Body of pancreas (tissue), 4 donors: ENCODE measurements around the gene IQCK. TPM values are rescaled to one million over a fixed set of nuclear protein-coding genes. Genes with fewer than 3 reads are reported as not detected.
A peak's percentile ranks its signal among the peaks of the same experiment; 100 is the strongest.

Source experiments
- ATAC-seq: fragments of 150-250 bp; one replicate; pipeline ENCODE4 v1.9.1; 2016
- DNase-seq, 4 donors: peaks; one replicate each; pipeline ENCODE4 v3.0.0-alpha.2; 2019
- H3K27ac ChIP-seq, 4 donors: fragments of 200-600 bp; sonication (generic); 1 replicate in 3 of 4; 2 replicates in 1 of 4; pipeline versions ENCODE4 v1.5.1 to v1.6.1; 2016 to 2019; ENCODE audit warnings: mild to moderate bottlenecking in 1 of 4, mixed read lengths in 1 of 4, moderate library complexity in 1 of 4
- H3K27me3 ChIP-seq, 2 donors: fragments of 200-600 bp; sonication (generic); one replicate each; pipeline ENCODE4 v1.6.0; 2016; ENCODE audit warnings: mild to moderate bottlenecking in 1 of 2
- H3K36me3 ChIP-seq, 2 donors: fragments of 200-600 bp; sonication (generic); replicated peaks in 1 of 2; 2 replicates each; pipeline ENCODE4 v1.5.1; 2016; ENCODE audit warnings: low read depth in 2 of 2; ENCODE audit not compliant: insufficient read depth in 1 of 2
- H3K4me1 ChIP-seq: fragments of 200-600 bp; sonication (generic); one replicate; pipeline ENCODE4 v1.6.0; 2016
- H3K4me3 ChIP-seq, 2 donors: fragments of 200-600 bp; sonication (generic); 1 replicate in 1 of 2; 2 replicates in 1 of 2; pipeline ENCODE4 v1.5.1; 2016 to 2019
- H3K9me3 ChIP-seq, 3 donors: fragments of 200-600 bp; sonication (generic); 1 replicate in 2 of 3; 2 replicates in 1 of 3; pipeline ENCODE4 v1.5.1; 2016
- CTCF ChIP-seq, 7 experiments: fragments of 450-650 bp in 4 of 7; fragments of 200-600 bp in 3 of 7; sonication (generic) in 3 of 7; IDR thresholded peaks; one replicate each; pipeline ENCODE4 v1.5.1; 2016 to 2019; ENCODE audit warnings: antibody characterized with exemption in 7 of 7
- POLR2A ChIP-seq, 3 donors: fragments of 450-650 bp; IDR thresholded peaks; one replicate each; pipeline ENCODE4 v1.6.1; 2016; ENCODE audit warnings: antibody characterized with exemption in 3 of 3, mild to moderate bottlenecking in 2 of 3
- WGBS, 2 donors: methylation state at CpG; one replicate each; pipeline ENCODE4 v1.1.5; 2017; 5-methylcytosine and 5-hydroxymethylcytosine counted together
- intact Hi-C: fragments of 100-400 bp; cut with DNase I; formaldehyde crosslinking; loops from one replicate; pipeline ENCODE4 v1.15.1; 2023
- total RNA-seq, 2 donors: library from RNA; depleted of rRNA; stranded (reverse); fragments of >200 nt; gene quantifications; one replicate each; pipeline ENCODE4 v1.1.0, GENCODE V29; 2016

IQCK gene
- total RNA-seq, 2 donors from 2014 or later: 10.9 to 52.7 TPM

DNA sequence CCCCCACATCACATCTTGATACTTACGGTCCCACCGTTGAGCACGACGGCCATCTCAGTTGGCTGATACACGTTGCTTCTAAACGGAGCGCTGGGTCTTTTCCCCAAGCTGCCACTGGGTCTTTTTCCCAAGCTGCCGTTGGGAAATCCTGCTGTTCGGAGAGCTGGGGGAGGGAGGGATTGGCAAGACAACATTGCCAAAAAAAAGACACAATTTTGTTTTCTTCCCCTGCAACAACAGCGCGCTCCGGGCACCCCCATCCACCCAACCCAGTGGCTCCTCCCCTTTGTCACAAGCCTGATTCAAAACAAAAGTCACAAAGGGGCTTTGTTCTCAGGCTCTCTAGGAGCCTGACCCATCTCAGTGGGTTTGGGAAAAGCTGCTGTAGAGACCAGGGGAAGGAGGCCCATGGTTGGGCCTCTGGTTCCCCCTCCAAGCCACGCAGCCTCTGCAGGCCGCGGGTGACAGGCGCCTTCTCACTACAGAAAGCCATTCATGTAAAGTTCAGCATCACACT lies 143.8 kb downstream of the IQCK start:
- peaks cover 0 to 2% of the 10 kb centered on the region in 2 donors for H3K36me3 ChIP-seq
- TF ChIP-seq POLR2A (IDR thresholded peaks at IDR 0.05) (no peak), CTCF (IDR thresholded peaks at IDR 0.05) (no peak)
- H3K9me3 ChIP-seq: no peaks in the 10 kb centered on the region
- H3K4me1 ChIP-seq: no peaks in the 10 kb centered on the region
- peak overlapping the region in 3 of 4 donors; percentile 27 to 48 (median 33) for H3K27ac ChIP-seq
- no peaks in the 10 kb centered on the region for H3K27me3 ChIP-seq
- intact Hi-C loops: no loop called here
- 72 to 74% methylated on average over 13 to 16 of the region's 16 CpGs for WGBS, 2 donors
- peak; percentile 42 for ATAC-seq
- DNase-seq: no peak
- H3K4me3 ChIP-seq: no peak overlapping the region

DNA sequence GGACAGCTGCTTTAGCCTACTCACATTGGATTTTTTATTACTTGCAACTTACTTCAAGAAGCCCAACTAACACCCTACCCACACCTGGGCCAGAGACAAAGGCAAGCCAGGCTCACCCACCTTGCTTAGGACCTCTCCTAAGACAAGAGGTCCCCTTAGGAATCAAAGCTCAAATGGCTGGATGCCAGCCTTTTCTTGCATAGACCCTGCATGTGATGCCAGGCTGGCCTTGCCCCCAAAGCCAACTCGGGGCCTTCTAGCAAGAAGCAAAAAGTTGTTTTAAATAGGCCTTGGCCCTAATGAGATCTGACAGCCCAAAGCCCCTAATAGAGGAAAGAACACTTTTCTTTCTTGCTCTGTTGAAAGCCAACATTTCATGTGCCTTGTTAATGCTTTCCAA lies 145.9 kb downstream of the IQCK start:
- WGBS, 2 donors: 85 to 88% methylated on average over 1 of the region's 1 CpG
- intact Hi-C loops: no loop called here

DNA sequence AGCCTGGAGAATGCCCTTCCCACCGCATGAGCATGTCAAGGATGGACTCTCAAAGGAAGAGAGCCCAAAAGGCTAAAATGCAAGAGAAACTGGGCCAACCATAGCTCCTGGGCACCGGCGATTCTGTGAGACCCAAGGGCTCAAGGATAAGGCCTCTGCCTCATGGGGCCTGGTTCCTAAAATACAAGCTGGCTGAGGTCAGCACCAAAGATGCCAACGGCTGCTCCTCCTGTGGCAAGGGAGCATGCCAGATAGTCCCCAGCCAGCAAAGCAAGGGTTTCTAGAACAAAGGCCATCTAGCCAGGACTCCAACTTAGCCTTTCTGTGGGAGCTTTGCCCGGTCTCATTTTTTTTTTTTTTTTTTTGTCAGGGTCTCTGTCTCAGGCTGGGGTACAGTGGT lies 146.5 kb downstream of the IQCK start:
- Histone ChIP-seq H3K27ac (no peak overlapping the region), H3K9me3 (no peaks in the 10 kb centered on the region), H3K4me3 (no peak overlapping the region), H3K36me3 (no peaks in the 10 kb centered on the region), H3K4me1 (no peaks in the 10 kb centered on the region), H3K27me3 (no peaks in the 10 kb centered on the region)
- intact Hi-C loops: no loop called here
- 90 to 91% methylated on average over 5 of the region's 5 CpGs for WGBS, 2 donors
- TF ChIP-seq CTCF (IDR thresholded peaks at IDR 0.05): no peak
- TF ChIP-seq POLR2A (IDR thresholded peaks at IDR 0.05): no peak
- ATAC-seq: no peak
- no peak for DNase-seq

More for the DNA sequence above, 145.9 kb downstream of the IQCK start:
- no peak overlapping the region for H3K27ac ChIP-seq
- DNase-seq: no peak
- H3K4me3 ChIP-seq: no peak overlapping the region
- TF ChIP-seq POLR2A (IDR thresholded peaks at IDR 0.05): no peak
- no peak for TF ChIP-seq CTCF (IDR thresholded peaks at IDR 0.05)
- no peak for ATAC-seq
- peaks cover 0 to 2% of the 10 kb centered on the region in 2 donors for H3K36me3 ChIP-seq
- no peaks in the 10 kb centered on the region for H3K4me1 ChIP-seq
- no peaks in the 10 kb centered on the region for H3K27me3 ChIP-seq
- no peaks in the 10 kb centered on the region for H3K9me3 ChIP-seq

DNA sequence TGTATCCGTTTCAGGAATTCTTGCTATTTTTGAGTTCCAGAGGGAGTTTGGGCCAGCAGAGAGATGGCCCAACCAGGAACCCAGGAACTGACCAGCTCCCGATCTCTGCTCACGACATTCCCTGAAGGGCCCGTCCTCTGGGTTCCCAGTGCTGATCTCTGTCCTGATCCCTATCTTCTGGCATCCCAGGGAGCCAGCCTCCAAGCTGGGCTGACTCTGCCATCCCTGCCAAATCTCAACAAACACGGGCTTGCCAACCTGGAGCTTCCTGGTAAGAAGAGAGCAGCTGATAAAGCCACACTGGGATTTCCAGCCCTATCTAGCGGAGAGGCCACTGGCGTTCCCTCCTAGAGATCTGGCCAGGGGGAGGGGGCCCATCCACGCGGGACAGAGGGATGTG lies 150.3 kb downstream of the IQCK start:
- 69 to 84% methylated on average over 6 to 9 of the region's 9 CpGs for WGBS, 2 donors
- DNase-seq (no peak), ATAC-seq (no peak)
- Histone ChIP-seq H3K27me3 (no peaks in the 10 kb centered on the region), H3K27ac (no peak overlapping the region), H3K4me3 (no peak overlapping the region), H3K36me3 (peaks cover 0 to 3% of the 10 kb centered on the region in 2 donors), H3K4me1 (no peaks in the 10 kb centered on the region), H3K9me3 (no peaks in the 10 kb centered on the region)
- intact Hi-C loops: no loop called here
- no peak for TF ChIP-seq CTCF (IDR thresholded peaks at IDR 0.05)
- TF ChIP-seq POLR2A (IDR thresholded peaks at IDR 0.05): no peak

GRCh38 chr16:19871721-19872120 lies 153.7 kb downstream of the IQCK start:
- DNase-seq (no peak), ATAC-seq (no peak)
- Histone ChIP-seq H3K4me1 (no peaks in the 10 kb centered on the region), H3K36me3 (peaks cover 0 to 3% of the 10 kb centered on the region in 2 donors), H3K27me3 (no peaks in the 10 kb centered on the region), H3K9me3 (no peaks in the 10 kb centered on the region), H3K4me3 (no peak overlapping the region), H3K27ac (no peak overlapping the region)
- TF ChIP-seq POLR2A (IDR thresholded peaks at IDR 0.05) (no peak), CTCF (IDR thresholded peaks at IDR 0.05) (no peak)
- WGBS, 2 donors: 92 to 94% methylated on average over 20 of the region's 20 CpGs
- intact Hi-C loops: no loop called here
